Panc1 (cell line): Measurements from ENCODE around the gene MSANTD1. TPM values are rescaled to one million over a fixed set of nuclear protein-coding genes. Genes with fewer than 3 reads are reported as not detected.

ENCODE experiments used
- ATAC-seq: fragments of 200-7000 bp; cut with Tn5 transposase; 2 replicates; pipeline ENCODE4 v1.9.1; 2020; ENCODE audit warnings: mild to moderate bottlenecking, moderate library complexity
- BruUV-seq: library from RNA; stranded (reverse); fragments of 400-500 nt; replicated peaks from 2 replicates; lab custom pipeline; 2021; lab: Mats Ljungman, UMichigan
- CTCF ChIA-PET: fragments of 300-600 bp; sonication (Branson Sonifier 250); formaldehyde crosslinking; loops from one replicate; lab custom pipeline; 2022; ENCODE audit warnings: antibody characterized with exemption; lab: Charles Lee
- POLR2A ChIA-PET: fragments of 300-600 bp; sonication (Branson Sonifier 250); formaldehyde crosslinking; loops from one replicate; lab custom pipeline; 2022; ENCODE audit warnings: antibody characterized with exemption; lab: Charles Lee
- DNase-seq: peaks from one replicate; pipeline ENCODE4 v3.0.0-alpha.2; 2010; ENCODE audit warnings: low read depth, low spot score
- H3K27ac ChIP-seq: 2 replicates; pipeline ENCODE4 v1.5.1; 2011; ENCODE audit warnings: mild to moderate bottlenecking, low read length, inconsistent platforms
- H3K27me3 ChIP-seq: fragments of 200-500 bp; sonication (Bioruptor generic); 2 replicates; pipeline ENCODE4 v1.6.0; 2014; ENCODE audit warnings: low read length, inconsistent platforms; ENCODE audit not compliant: control insufficient read depth, insufficient read depth
- H3K36me3 ChIP-seq: fragments of 200-500 bp; sonication (Bioruptor generic); 2 replicates; pipeline ENCODE4 v1.5.1; 2014; ENCODE audit warnings: inconsistent platforms, mild to moderate bottlenecking, low read length, moderate library complexity; ENCODE audit not compliant: control insufficient read depth, insufficient read depth
- H3K4me1 ChIP-seq: 2 replicates; pipeline ENCODE4 v1.5.1; 2011; ENCODE audit warnings: inconsistent platforms, mild to moderate bottlenecking, low read length, moderate library complexity; ENCODE audit not compliant: control insufficient read depth, insufficient read depth
- H3K4me3 ChIP-seq, 2 experiments: 2 replicates each; pipeline ENCODE4 v1.5.1; 2011 to 2012; ENCODE audit warnings: low read depth in 2 of 2, low read length in 2 of 2, mild to moderate bottlenecking in 2 of 2, inconsistent platforms in 1 of 2, moderate library complexity in 1 of 2
- H3K9me3 ChIP-seq: fragments of 200-500 bp; sonication (Bioruptor generic); 2 replicates; pipeline ENCODE4 v1.5.1; 2014; ENCODE audit warnings: low read depth, mild to moderate bottlenecking, inconsistent platforms, low read length, moderate library complexity; ENCODE audit not compliant: control insufficient read depth, insufficient read depth
- CTCF ChIP-seq: fragments of 450-650 bp; IDR thresholded peaks from 2 replicates; pipeline ENCODE4 v1.5.1; 2017; ENCODE audit warnings: mild to moderate bottlenecking
- POLR2AphosphoS5 ChIP-seq: IDR thresholded peaks from 2 replicates; pipeline ENCODE4 v1.6.1; 2012; ENCODE audit warnings: mild to moderate bottlenecking, low read depth, low read length, moderate library complexity
- REST ChIP-seq, 2 experiments: IDR thresholded peaks; 2 replicates each; pipeline ENCODE4 v1.6.1; 2011 to 2012; ENCODE audit warnings: low read depth in 2 of 2, control low read depth in 1 of 2, low read length in 1 of 2, mild to moderate bottlenecking in 1 of 2, moderate library complexity in 1 of 2; ENCODE audit not compliant: insufficient read depth in 1 of 2
- SIN3A ChIP-seq: IDR thresholded peaks from 2 replicates; pipeline ENCODE4 v1.6.1; 2012; ENCODE audit warnings: low read depth, mild to moderate bottlenecking, low read length, moderate library complexity, borderline replicate concordance; ENCODE audit not compliant: insufficient read depth
- TCF7L2 ChIP-seq: IDR thresholded peaks from 2 replicates; pipeline ENCODE4 v1.6.1; 2011; ENCODE audit warnings: mild to moderate bottlenecking, low read depth, low read length, inconsistent platforms
- in situ Hi-C: cut with HindIII; loops from 2 replicates; pipeline ENCODE4 v1.10.0; 2016; ENCODE audit warnings: low sequenced_read_pairs, low pct_unique_long_range_greater_than_20kb
- intact Hi-C: fragments of 100-400 bp; cut with micrococcal nuclease; formaldehyde crosslinking; loops from one replicate; pipeline ENCODE4 v1.10.0; 2022; ENCODE audit not compliant: unreplicated experiment
- total RNA-seq: library from RNA; stranded (reverse); gene quantifications from one replicate; pipeline ENCODE4 v1.2.1, GENCODE V29; 2021; ENCODE audit not compliant: unreplicated experiment

The MSANTD1 gene
- total RNA-seq, 1 experiment from 2014 or later, result 0.57 TPM

GRCh38 chr4:3205995-3206394 lies 43.0 kb upstream of the MSANTD1 start:
- no TSS peak for BruUV-seq

GRCh38 chr4:3206439-3207100 lies 42.4 kb upstream of the MSANTD1 start:
- BruUV-seq, result no TSS peak
- H3K36me3 ChIP-seq, result no peaks in the 10 kb centered on the region; the same call in 1 of the 2 replicates

More at GRCh38 chr4:3205995-3206394, 43.0 kb upstream of the MSANTD1 start:
- Histone ChIP-seq H3K27ac (no peak overlapping the region), H3K36me3 (no peaks in the 10 kb centered on the region; the same call in 1 of the 2 replicates), H3K27me3 (no peaks in the 10 kb centered on the region), H3K9me3 (no peaks in the 10 kb centered on the region), H3K4me3 (no peak overlapping the region), H3K4me1 (no peaks in the 10 kb centered on the region)
- in situ Hi-C loops, result no loop called here
- TF ChIP-seq TCF7L2 (no peak), SIN3A (no peak), REST (IDR thresholded peaks at IDR 0.05; ENCODE audit: insufficient read depth in 1 of 2, low read depth in 2 of 2, low read length in 1 of 2) (no peak), POLR2AphosphoS5 (no peak), CTCF (no peak)
- DNase-seq, result no peak
- no peak for ATAC-seq
- intact Hi-C loops, result loop anchor here (5.0 kb wide), 1 partner anchor 236 kb away; the partner anchor contains the start of gene HGFAC
- ChIA-PET CTCF (no interaction called here), POLR2A (no interaction called here)

More at GRCh38 chr4:3206439-3207100, 42.4 kb upstream of the MSANTD1 start:
- Histone ChIP-seq H3K4me1 (no peaks in the 10 kb centered on the region), H3K9me3 (no peaks in the 10 kb centered on the region), H3K4me3 (no peak overlapping the region), H3K27me3 (no peaks in the 10 kb centered on the region), H3K27ac (no peak overlapping the region)
- ChIA-PET POLR2A (no interaction called here), CTCF (no interaction called here)
- in situ Hi-C loops (no loop called here), intact Hi-C loops (loop anchor here (5.0 kb wide), 1 partner anchor 236 kb away; the partner anchor contains the start of gene HGFAC)
- TF ChIP-seq SIN3A (no peak), REST (IDR thresholded peaks at IDR 0.05; ENCODE audit: insufficient read depth in 1 of 2, low read depth in 2 of 2, low read length in 1 of 2) (no peak)
- no peak for ATAC-seq
- DNase-seq, result no peak
